ENCODE data around the gene ZNF182.
"Not testable (repeated sequence)": the region's sequence is repeated elsewhere in the genome, so short reads cannot be mapped to it uniquely, and the experiment has no call there.

The ZNF182 gene

DNA sequence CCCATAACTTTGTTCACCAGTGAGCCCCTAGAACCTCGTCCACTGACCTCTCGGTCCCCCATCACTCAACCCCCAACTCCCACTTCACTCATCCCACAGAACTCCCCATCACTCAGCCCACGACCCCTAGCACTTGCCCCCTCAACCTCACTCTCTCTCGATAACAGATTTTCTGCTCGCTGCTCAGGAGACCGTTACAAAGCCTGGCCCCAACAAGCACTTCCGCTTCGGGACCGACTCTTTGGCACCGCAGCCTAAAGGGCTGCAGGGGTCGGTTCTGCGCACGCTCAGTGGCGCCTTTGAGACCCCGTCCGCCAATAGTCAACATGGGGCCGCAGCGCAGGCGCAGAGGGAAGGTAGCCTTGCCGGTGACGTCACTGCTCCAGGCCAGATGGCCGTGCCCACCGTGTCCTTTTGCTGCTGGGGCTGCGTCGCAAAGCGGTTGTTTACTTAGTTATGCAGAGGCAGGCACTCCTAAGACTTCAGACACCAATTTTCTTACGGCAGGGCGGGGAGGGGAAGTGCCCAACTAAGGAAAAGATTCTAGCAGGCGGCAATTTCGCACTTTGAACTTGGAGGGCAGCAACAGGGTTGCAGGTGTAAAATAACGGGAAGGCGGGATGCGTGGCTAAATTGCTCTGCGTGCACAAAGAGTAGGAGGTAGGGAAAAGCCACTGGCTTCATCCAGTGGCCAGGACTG lies at the start of gene ZNF182:
TSS of gene ZNF182 (minus strand) at position 232 of the 700 bp plus-strand sequence. CDS start 1,380 bp downstream, outside the sequence.
- peak; percentile 36 for DNase-seq (ENCODE audit: low read depth)

DNA sequence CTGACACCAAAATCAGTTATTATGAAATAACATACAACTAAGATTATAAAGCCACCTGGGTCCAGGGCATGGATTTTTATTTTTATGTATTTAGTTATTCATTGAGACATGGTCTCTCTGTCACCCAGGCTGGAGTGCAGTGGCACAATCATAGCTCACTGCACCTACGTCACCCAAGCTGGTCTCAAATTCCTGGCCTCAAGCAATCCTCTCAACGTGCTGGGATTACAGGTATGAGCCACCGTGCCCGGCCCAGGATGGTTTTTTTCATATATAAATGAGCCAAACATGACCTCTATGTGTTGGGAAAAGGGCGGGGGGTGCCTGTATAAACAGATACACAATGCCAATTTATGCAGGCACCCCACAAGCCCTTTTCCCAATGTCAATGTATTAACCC lies 43.1 kb upstream of the ZNF182 start:
- DNase-seq (ENCODE audit: low read depth) = no peak

DNA sequence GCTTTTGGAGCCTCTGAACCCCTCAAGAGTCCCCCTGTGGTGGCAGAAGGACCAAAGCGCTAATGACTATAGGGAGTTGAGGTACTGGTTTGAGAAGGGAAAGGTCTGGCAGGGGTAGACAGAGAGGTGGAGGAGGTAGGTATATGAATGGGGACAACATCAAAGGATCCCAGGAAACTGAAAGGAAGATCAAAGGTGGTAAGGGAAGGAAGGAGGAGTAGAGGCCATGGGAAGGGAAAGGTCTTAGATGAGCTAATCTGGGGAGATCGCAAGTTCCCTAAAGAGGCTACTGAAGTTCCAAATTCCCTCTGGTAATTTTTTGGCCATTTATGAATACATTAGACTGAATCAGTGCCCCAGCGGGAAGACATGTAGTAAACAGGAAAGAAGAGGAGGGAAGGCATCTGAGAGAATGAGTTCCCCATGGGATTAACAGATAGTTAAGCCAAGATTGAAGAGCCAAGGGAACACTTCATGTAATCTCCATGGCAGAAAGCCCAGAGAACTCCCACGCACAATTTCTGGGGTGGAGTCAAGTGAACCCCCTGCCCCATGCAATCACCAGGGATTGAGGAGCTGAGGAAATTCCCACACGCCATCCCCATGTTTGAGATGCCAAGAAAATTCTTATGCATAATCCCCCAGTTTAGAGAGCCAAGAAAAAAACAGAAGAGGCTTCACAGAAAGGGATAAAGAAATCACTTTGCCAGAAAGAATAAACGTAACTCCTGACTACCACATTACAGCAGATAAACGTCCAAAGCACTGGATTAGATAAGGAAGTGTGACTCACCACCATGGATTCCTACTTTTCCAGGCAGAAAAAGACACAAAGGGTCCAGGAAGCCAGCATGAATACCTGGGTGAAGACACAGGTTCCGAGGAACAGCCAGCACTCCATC lies 41.9 kb upstream of the ZNF182 start:
- DNase-seq (ENCODE audit: low read depth) = peak; percentile 38

DNA sequence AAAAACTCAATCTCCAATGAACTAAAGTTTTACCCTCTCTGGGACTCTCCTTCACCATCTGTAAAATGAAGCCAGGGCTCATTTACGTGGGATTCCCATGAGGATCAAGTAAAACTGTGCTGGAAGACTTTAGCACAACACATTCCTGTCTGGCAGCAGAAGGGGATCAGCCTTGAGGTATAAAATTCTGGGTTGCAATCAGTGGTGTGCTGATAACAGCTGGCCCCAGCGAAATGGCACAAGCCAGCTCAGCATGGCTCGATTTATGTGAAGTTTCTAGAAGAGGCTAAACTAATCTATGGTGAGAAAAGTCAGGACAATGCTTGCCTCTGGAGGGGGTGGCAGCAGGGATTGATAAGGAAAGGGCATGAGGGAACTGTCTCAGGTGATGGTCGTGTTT lies 39.3 kb upstream of the ZNF182 start:
- DNase-seq (ENCODE audit: low read depth) = no peak

DNA sequence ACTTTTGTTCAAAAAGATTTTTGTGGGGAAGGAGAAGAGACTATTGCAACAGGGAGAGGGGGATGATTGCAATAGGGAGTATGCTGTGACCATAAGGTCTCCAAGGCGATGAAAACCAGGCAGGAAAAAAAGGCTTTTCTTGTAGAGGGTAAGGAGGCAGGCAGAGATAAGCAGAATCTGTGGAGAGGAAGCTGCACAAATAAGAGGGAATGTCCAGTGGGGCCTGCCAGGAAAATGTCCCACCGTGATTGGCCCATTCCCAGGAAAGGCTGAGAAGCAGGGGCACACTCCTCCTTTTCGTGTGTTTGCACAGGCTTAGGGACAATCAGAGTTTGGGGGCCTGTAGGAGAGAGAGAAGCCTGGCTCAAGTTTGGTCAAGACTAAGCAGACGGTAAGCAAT lies 32.1 kb upstream of the ZNF182 start:
- no peak for DNase-seq (ENCODE audit: low read depth)

DNA sequence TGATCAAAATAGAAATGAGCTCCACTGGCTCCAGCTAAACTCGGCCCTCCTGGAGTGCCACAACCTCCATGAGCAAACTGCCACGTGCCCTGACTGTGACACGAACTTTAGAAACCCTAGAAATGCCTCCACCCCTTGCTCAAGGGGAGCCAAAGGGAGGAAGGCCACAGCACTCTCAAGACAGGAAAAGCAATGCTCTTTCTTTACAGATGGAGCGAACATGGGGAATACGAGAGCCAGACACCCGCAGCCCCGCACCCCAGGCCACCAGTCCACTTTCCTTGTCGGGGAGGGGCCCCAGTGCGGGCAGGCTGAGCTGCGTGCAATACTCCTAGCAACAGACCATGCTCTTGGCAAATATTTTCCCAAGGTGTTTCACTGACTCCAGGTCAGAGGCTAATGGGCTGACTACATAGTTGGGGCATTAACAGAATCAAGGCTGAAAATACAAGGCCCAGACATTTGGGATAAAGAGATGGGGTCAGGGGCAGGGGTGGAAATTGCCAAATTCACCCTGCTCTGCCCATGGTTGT lies 26.9 kb upstream of the ZNF182 start:
- DNase-seq (ENCODE audit: low read depth) = not testable (repeated sequence)

DNA sequence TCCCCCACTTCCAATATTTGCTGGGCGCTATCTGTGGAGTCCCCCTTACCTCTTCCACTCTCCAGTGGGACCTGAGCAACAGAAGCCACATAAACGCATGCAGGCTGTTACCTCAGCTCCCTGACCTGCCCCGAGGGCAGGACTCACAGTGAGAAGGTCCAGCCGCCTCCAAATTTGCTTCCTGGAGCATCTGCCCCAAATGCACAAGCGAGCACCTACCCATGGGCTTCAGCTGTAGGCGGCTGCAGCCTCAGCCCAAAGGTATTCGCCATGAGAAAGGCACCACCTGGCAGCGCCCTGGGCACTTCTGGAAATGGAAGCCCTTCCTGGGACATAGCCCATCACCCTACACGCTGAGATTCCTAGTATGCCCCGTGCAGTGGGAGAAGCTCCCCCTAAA lies 26.4 kb upstream of the ZNF182 start:
- DNase-seq (ENCODE audit: low read depth) = no peak

DNA sequence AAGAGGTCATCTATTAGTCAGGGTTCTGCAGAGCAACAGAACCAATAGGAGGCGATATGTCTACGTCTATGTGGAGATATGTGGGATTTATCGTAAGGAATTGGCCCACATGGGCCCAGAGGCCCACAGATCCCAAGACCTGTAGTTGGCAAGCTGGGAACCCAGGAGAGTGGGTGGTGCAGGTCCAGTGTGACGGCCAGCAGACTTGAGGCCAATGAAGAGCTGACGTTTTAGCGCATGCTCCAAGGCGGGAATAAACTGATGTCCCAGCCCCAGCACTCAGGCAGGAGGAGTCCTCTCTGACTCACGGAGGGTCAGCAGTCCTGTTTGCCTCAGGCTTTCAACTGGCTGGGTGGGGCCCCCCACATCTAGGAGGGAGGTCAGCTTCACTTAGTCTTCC lies 24.3 kb upstream of the ZNF182 start:
- no peak for DNase-seq (ENCODE audit: low read depth)

DNA sequence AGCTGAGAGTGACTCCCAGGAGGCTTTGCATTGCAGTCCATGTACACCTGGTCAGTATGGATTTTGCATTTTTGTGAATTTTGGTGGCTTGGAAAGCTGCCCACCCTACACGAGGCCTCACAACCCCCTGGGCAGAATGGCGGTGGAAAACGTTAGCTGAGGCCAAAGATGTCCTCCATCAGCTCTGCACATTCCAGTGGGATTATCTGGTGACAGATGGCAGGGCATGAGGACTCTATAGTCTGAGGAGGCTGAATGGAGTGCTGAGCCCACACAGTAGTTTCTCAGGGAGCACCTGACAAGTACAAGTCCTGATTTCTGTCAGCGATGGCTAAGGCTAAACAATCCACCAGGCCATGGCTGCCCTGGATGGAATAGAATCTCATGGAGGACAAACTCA lies 23.8 kb upstream of the ZNF182 start:
- not testable (repeated sequence) for DNase-seq (ENCODE audit: low read depth)

DNA sequence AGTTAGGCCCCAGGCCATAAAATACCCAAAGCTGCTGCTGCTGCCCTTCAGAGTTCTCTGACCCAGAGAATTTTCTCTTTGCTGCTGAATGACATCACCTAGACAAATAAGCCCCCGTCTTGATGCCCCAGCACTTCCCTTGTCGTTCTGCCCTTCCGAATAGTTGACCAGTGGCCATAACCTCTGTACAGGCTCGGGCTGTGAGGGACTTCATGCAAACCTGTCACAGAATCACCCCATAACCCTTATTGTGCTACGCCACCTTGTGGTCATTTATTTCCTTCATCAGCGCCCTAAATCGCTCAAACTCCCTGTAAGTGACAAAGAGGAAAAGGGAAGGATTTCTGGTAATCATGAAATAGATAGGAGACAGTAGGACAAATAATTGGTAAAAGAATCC lies 21.8 kb upstream of the ZNF182 start:
- peak; percentile 22 for DNase-seq (ENCODE audit: low read depth)

DNA sequence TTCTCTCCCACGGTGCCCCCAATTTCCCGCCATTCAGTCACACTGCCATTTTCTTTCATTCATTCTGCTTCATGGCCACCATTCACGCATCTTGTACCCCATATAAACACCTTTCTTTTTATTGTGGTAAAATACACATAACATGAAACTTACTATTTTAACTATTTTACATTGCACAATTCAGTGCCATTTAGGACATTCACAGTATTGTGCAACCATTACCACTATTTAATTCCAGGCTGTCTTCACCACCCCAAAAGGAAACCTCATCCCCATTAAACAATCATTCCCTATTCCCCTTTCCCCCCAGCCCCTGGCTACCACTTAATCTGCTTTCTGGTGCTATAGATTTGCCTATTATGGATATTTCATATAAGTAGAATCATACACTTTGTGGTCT lies 18.9 kb upstream of the ZNF182 start:
- no peak for DNase-seq (ENCODE audit: low read depth)

DNA sequence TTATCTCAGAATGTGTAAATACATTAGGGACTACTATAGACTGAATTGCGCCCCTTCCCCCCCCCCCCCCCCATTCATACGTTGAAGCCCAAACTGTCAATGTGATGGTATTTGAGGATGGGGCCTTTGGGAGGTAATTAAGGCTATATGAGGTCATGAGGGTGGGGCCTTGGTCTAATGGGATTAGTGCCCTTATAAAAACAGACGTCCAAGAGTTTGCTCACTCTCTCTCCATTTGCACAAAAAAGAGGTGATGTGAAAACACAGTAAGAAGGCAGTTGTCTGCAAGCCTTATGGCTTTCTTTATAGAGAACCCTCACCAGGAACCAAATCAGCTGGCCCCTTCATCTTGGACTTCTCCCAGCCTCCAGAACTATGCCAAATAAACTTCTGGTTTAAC lies 18.3 kb upstream of the ZNF182 start:
- no peak for DNase-seq (ENCODE audit: low read depth)

DNA sequence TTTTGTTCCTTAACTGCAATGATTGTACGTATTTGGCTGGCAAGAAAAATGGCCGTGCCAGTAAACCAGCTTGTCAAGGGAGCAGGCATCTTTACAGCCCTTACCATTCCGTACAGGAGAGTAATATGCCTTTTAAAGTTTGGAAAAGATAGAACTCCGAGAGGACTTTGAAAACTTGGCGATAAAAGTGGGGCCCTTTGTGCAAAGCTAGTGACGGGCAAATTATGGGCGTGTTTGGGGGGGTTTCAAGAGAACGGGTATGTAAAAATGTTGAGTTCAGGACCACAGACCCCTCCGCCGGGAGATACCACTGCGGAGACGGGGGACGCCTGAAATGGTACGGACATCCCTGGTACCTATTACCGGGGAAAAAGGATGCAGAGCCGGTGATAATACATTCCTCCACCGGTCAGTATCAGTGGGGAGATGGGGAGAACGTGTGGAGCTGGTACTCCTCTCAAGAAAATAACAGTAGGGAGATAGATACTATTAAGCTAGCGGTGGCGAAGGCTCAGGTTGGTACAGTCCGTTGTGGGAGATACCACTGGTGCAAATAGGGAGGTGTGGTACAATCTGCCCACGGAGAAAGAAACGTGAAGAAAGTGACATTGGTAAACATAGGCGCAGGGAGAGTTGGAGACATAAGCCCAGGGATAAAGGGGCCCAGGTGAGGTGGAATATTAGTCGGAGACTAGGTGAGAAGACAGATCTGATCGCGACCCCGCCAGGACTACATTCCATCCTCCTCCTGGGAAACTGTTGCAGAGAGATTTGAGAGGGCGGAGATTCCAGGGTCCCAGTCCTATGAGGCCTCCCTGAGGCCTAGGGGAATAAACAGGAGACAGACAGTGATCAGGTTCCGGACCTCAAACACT lies 17.5 kb upstream of the ZNF182 start:
- peak; percentile 32 for DNase-seq (ENCODE audit: low read depth)

DNA sequence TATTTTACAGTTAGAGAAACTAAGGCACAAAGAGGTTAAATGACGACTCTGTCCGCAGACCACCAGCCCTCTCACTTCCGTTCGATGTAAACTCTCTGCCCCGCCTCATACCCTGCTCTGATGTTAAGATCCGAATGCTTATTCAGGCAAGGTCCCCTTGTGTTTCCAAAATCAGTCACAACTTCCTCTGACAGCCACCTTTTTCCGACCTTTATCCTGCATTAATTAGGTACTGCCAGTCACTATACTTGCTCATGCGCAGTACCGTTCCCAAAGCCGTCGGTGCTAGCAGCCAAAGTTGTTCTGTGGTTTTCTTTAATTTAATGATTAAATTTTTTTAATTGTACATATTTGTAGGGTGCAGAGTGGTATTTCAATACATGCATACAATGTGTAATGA lies 16.7 kb upstream of the ZNF182 start:
- DNase-seq (ENCODE audit: low read depth) = not testable (repeated sequence)

DNA sequence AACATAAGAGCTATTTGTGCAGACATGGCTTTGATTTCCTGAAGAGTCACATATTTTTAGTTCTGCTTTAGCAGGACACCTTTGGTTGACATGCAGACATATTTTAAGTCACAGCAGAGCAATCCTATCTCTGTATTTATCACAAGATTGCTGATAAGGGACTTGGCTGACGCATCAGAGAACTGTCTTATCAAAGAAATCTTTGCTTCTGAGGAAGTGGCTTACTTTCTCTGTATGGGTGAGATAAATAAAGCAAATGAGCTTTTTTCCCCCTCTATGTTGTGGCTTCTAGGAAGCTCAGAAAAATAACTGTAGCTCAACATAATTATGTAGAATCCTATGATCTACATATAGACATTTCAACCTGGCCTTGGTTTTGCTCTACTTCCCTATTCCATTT lies 16.1 kb upstream of the ZNF182 start:
- DNase-seq (ENCODE audit: low read depth) = not testable (repeated sequence)

DNA sequence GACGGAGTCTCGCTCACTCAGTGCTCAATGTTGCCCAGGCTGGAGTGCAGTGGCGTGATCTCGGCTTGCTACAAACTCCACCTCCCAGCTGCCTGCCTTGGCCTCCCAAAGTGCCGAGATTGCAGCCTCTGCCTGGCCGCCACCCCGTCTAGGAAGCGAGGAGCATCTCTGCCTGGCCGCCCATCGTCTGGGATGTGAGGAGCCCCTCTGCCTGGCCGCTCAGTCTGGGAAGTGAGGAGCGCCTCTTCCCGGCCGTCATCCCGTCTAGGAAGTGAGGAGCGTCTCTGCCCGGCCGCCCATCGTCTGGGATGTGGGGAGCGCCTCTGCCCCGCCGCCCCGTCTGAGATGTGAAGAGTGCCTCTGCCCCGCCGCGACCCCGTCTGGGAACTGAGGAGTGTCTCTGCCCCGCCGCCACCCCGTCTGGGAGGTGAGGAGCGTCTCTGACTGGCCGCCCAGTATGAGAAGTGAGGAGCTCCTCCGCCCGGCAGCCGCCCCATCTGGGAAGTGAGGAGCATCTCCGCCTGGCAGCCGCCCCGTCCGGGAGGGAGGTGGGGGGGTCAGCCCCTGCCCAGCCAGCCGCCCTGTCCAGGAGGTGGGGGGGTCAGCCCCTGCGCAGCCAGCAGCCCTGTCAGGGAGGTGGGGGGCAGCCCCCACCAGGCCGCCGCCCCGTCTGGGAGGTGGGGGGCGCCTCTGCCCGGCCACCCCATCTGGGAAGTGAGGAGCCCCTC lies 13.0 kb upstream of the ZNF182 start:
- not testable (repeated sequence) for DNase-seq (ENCODE audit: low read depth)

DNA sequence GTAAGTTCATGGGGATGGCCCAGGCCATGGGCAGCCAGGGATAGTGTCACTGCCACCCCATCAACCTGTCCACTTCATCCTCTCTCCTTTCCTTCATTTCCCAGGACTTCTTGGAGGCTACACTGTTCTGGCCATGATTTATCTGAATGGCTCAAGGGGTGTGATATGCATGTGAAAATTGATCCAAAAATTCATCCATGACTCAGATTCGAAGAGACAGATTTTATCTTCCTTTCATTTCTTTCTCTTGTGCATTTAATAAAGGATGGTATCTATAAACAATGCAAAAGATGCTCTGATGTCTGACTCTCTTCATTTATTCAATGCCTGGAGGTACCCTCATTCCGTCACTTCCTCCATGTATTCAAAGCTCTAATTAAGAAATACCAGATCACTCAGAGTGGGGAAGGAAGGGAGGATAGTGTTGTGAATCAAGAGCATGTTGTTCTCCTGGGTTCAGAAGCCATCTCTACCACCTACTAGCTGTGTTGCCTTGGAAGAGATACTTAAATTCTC lies 5.7 kb upstream of the ZNF182 start:
- DNase-seq (ENCODE audit: low read depth) = not testable (repeated sequence)

DNA sequence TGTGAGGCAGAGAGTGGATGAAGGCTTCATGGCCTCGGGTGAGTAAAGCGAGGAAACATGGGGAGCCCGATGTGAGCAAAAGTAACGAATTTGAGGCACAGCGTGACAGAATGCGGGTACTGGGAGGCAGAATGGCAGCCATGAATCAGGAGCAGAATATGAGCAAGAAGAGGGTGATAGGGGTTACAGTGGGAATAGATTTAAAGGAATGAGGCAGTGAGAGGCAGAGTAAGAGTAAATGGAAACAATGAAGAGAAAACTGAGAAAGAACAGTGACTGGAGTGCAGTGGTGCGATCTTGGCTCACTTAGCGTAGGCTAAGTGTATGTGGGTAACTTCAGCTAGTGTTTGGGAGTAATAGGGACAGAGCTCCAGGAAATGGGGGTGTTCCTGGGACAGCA lies 2.9 kb upstream of the ZNF182 start, which contains the start of gene SPACA5:
TSS of gene SPACA5 (plus strand) at position 301 of the 400 bp plus-strand sequence. CDS start 815 bp downstream, outside the sequence.
- DNase-seq (ENCODE audit: low read depth) = not testable (repeated sequence)

DNA sequence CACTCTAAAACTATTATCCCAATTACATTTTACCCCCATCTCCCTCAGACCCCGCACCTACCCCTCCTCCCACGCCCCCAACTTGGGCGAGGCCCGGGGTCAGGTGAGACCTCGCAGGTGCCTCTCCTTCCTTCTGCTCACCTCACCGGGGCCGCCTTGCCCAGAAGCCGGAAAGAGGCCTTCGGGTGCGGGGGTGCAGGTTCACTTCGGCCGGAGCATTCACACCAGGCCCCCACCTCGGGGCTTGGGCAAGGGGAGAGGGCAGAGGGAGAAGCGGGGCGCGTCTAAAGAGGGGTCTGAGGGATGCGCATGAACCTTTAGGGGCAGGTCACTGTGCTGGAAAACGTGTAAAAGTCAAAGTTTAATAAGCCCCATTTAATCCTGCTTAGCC lies 427 bp downstream of the ZNF182 start:
- no peak for DNase-seq (ENCODE audit: low read depth)

DNA sequence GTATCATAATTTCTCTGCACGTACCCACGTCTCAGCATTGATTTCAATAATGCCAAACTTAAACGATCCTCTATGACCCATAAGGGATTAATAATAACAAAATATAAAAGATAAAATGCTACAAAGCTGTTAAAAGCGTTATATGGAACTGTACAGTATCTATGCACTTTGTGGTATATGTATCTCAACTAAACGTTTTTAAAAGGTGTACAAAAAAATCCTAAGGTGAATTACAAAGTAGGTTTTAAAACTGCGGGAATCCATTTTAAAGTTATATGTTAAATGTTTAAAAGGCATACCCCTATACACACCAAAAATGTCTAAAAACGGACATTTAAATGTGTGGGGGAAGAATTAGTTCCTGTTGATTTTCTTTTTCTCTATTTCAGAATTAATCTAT lies 860 bp downstream of the ZNF182 start:
- DNase-seq (ENCODE audit: low read depth) = no peak

DNA sequence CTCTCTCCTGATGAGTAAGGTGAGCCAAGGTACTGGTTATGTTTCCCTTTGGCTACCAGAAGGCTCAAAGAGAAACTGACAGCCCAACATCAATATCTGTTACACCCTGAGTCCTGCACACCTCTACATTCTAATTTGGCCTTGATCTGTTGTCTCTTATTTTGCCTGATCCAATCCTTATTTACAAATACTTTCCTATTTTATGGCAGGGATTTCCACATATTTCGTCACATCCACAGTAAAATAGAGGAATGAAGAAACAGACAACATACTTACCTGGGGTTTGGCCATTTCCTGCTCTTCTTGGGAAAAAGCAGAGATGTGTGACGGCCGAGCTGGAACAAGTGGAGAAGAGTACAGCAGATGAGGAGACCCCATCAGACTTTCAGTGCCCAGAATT lies 1.5 kb downstream of the ZNF182 start:
- DNase-seq (ENCODE audit: low read depth) = no peak

Measured in non-pigmented ciliary epithelial cell (primary cell).